LHCN-M2 (cell line): ENCODE data around the gene EFCAB12. TPM values are rescaled to one million over a fixed set of nuclear protein-coding genes. Genes with fewer than 3 reads are reported as not detected.
"Not testable (repeated sequence)": the region's sequence is repeated elsewhere in the genome, so short reads cannot be mapped to it uniquely, and the experiment has no call there.

Experiments used
- DNase-seq: peaks from one replicate; pipeline ENCODE4 v3.0.0-alpha.2; 2012; ENCODE audit warnings: low read depth
- total RNA-seq: library from RNA; depleted of rRNA; stranded (reverse); fragments of >200 nt; gene quantifications from 2 replicates; pipeline ENCODE4 v1.2.3, GENCODE V29; 2014

EFCAB12 gene
- total RNA-seq, 1 experiment from 2014 or later: 0.06 TPM

DNA sequence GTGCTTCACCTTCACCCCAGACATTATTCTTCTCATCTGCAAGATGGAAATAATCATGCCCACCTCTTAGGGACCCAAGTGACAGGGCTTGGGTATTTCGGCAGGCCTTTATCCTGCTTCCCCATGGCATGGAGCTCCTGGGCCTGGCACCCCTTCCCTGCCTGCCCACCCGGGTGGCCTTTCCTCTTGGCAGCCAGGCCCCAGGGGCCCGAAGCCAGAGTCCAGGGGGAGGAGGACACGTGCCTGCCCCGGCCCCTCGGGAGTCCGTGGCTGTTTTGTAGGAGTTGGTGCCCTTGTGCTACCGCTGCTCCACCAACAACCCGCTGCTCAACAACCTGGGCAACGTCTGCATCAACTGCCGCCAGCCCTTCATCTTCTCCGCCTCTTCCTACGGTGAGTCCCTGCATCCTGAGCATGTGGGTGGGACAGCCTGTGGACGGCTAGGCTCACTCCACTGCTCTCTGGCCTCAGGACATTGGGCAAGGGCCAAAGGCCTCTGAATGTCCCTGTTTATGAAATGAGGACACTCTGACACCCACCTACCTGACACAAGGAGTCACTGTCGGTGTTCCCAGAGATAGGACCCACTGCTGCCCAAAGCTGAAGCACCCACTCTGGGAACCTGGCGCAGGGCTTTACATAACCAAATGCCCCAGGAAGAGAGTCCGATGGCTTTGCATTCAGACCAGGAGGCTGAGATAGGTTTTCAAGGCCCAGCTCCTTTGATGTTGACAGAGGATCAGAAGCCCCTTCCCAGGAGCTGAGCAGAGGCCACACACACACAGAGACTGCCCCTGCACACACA, 34.5 kb downstream of the EFCAB12 start:
- DNase-seq: not testable (repeated sequence)

DNA sequence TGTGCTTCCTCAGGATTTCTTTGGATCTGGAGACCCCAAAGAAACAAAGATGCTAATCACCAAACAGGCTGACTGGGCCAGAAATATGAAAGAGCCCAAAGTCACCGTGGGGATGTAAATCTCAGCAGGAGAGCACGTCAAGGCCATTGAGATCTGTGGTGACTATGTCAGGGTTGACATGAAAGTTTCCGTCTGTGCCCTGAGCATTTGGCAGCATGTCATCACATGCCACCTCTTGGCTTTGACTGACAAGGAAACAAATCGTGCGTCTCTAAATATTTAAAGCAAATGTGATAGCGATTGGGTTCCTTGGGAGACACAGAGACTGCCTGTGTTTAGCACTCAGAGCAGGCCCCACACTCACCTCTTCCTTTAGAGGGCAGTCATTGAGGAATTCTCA, 35.2 kb downstream of the EFCAB12 start:
- DNase-seq: no peak

DNA sequence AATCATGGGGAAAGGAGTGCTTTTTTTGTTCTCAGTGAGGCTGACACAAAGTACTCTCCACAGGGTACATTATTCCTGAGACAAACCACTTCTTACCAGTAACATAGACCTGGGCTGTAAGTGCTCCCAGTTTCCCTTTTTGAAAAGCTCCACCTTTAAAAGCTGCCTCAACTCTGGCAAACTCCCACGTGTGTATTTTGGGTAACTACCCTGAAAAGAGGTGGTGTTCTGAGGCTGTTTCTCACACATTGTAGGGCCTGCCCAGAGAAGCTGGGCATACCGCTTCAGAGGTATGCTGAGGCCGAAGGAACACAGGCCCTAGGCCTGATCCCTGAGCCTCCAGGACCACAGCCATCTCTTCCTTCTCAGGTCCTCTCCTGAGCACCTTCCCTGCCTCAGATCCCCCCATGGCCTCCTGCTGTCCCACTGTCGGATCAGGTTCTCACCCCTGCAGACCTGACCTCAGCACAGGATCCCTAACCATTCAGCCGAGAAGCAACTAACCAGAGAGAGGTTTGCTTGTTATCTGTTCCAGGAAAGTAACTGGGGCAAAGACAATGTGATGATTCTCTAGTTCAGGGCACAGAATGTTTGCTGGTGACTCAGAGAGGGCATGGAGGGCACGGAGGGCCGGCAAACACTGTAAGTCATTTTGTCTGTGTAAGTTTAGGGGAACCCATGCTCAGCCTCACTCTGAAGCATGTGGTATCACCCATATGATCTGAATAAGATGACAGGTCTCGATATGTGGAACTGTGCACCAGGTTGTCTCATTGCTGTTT, 36.1 kb downstream of the EFCAB12 start:
- DNase-seq: not testable (repeated sequence)

DNA sequence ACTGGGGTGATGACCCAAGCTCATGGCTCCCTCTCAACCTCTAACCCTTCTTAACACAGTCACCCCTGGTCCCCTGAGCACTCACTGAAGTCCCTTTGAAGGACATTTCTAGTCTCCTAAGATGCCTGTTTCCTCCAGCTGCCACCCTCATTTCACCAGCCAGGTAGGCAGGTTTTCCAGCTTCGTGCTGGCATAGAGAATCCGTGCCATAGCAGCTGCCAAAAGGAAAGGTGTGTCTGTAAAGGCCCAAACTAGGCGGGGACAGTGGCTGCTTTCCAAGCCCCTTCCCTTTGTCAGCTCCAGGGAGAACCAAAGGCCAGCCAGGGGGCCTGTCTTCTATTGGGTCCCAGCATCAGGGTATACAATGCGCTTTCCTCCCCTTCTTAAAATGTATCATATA, 36.9 kb downstream of the EFCAB12 start:
- DNase-seq: not testable (repeated sequence)

DNA sequence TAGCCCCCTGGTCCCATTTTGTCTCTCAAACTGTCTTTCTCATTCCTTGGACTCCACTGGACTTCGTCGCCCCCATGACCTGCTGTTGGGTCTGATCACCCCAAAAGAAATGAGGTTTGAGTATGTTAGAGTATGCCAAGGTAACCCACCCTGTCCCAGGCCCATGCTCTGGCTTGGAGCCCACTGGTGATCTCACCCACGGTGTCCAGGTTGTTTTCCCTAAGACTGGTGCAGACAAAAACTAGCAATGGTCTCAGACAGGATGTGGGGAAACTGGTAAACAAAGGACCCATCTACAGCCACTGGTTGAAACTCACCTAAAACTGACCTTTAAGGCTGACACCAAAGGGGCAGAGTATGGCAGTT, 38.9 kb downstream of the EFCAB12 start:
- DNase-seq: no peak

DNA sequence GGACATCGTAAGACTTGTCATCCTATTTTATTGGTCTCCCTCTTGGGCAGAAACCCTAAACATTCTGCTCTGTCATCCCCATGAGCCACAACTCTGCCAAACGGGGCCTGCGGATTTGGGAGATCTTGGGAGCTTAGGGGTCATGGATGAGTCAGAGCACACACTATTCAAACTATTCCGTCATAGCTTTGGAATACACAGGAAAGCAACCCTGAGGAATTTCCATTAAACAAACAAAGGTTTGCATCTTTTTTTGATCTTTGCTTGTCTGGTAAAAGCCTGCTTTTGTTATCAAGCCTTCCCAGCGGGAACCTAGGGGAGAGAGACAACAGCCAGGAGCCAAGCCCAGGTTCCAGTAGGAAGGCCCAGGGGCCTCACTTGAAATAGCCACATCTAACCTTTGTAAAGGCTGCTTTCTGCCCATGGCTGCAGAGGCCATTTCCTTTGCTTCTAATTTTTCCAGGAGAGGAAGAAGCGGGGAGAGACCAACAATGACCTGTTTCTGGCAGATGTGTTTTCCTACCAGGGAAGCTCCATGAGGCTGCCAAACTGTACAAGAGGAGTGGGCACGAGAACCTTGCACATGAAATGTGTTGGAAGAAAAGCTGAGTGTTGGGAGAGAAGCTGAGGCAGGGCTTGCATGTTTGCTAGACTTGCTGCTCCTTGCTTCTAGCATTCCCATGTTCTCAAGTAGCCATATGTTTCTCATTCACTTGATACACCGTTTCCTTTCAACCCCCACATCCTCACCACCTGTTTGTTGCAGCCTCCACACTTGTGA, 39.5 kb downstream of the EFCAB12 start:
- DNase-seq: peak; percentile 74

DNA sequence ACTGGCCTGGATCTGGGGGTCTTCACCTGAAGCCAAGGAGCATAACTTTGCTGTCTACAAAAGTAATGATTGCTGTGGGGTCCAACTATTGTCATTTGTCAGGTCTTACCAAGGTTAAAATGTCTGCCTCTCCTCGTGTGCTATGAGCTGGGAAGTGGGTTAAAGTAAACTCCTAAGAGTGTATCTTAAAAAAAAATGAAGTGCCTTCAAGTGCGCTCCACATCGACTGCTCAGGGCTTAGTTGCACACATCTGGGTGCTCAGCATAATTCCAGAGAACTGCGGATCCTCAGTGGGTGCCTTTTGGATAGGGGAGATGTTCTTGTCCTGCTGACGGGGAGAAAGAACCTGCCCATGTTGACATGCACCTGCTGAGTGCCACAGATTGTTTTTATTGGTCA, 40.9 kb downstream of the EFCAB12 start:
- DNase-seq: no peak

DNA sequence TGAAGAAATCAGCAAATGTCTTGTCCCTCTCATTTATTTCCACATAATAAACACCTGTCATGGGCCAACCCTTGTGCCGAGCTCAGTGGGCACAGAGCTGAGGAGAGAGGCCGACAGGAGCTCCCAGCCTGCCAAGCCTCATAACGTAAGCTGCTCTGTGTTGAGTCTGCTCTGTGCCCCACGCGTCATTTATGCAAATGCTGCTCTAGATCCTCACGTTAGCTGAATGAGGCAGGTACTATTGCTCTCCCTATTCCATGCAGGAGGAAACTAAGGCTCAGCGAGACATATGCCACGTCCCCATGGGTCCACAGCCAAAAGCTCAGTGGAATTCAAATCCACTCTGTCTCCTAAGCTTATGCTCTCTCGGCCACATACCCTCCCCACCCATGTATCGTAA, 41.5 kb downstream of the EFCAB12 start:
- DNase-seq: no peak

DNA sequence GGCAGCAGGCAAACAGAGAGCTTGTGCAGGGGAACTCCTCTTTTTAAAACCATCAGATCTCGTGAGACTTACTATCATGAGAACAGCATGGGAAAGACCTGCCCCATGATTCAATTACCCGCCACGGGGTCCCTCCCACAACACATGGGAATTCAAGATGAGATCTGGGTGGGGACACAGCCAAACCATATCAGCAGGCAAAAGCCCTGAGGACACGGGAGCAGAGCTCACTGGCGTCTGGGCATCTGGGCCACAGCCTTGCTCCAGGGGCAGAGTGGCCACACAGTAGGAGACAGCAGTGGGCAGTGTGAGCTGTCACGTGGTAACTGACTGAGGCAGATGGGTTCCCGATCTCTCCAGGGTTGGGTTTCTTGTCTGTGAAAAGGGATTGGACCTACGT, 42.9 kb downstream of the EFCAB12 start:
- not testable (repeated sequence) for DNase-seq

DNA sequence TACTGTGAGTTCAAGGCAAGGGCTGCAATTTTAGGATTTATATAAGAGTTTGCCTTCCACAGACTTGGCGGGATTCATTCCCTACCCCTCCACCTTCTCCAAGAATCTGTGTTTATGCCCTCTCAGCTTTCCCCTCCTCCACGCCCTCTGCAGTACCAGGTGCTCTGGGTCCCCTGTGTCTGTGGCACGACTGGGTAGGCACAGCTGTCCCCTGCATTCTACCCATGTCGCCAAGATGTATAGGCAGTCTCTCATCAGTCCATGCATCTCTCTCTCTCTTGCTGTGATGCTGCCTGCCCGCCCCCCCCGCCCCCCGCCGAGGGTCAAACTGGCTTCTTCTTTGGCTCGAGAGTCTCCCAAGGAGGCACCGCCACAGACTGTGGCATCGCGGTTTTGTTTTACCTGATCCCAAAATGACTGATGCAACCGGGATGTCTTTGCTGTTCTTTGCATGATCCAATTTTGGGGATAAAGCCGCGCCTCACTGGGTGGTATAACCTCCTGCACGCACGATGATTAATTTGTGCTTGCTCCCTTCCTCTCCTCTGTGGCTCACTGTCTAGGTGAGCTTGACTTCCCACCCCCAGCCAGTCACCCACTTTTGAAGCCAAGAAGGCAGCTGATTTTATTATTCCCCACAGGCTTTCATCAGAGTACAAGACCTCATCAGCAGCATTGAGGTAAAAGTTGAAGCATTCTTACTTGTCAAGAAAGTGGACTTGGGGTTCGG, 43.7 kb downstream of the EFCAB12 start:
- DNase-seq: no peak

DNA sequence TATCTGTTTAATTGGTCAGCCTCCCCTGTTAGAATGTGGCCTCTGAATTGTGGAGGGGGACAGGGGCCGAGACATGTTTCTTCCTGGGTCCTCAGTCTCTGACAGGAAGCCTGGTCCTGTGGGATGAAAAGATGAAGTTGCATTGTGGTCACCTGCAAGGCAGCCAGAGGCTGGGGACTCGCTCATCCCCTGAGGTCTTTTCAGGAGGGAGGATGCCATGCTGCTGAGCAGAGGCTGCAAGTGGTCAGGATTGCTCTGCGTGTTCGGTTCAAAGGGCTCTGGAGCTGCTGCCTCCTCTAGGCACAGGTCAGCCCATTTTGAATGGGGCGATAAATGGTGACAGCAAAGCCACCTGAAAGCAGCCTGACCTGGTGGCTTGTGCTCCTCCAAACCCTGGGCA, 44.3 kb downstream of the EFCAB12 start:
- not testable (repeated sequence) for DNase-seq

DNA sequence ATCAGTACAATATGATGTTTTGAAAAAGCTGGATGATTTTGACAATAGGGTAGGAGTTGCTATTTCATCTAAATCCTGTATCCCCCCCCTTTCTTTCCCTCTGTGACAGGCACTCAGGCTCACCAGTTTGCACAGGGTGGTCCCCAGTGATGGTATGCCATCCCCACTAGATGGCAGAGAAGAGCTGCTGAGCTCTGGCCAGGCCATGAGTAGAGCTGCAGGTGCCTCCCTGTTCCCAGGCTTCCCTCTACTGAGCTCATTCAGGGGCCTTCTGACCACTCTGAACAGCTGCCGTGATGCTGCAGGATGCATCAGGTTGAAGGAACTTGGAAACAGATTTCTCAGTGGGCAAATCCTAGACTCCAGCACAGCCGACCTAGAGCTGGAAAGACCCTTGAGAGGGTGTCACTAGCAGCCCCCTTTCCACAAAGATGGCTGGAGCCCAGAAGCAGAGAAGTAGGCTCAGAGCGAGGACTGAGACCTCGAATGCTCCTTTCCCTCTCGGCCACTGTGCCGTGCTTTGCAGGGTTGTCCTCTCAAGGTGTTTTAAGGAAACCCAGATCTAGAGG, 45.1 kb downstream of the EFCAB12 start:
- DNase-seq: peak; percentile 79

DNA sequence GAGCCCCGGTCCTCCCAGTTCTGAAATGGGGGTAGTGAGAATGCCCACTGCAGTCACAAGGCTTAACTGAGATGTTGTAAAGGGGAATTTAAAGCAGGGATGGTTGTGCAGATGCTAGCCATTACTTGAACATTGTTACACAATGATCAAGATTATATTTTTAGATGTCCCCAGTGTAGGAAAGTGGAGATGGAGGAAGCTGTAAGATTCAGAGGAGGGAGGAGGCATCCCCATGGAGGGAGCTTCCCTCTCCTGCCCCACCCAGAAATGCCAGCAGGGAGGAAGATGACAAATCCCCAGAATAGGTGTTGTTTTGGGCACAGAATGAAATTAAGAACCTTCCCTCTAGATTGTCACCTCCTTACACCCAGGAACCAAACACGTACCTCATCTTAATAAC, 46.1 kb downstream of the EFCAB12 start:
- no peak for DNase-seq

DNA sequence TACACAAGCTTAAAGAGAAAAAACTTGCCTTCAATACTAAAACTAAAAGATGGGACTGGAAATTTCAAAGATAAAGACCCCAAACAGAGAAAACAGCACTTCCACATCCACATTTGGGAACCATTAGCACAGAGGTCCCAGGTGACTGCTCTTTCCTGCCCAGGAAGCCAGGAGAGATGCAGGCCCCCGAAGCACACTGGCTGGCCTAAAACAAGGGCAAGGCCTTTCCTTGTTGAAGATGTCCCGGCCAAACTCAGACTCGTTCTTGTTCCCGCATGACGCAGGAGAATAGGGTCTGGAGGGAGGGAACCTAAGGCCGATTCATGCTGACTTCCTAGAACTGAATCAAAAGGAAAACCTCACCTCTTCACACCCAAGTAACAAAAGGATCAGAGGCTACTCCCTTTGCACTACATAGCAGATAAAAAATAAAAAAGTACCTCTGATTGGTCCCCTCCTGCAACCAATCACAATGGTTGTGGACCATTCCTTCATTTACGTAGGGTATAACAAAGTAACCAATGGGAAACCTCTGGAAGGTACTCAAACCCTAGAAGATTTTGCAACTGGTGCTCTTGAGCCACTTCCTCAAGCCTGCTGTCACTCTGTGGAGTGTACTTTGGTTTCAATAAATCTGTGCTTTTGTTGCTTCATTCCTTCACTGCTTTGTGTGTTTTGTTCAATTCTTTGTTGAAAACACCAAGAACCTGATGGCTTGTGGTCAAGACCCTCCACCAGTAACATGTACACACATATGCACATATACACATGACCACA, 48.7 kb downstream of the EFCAB12 start:
- DNase-seq: no peak

DNA sequence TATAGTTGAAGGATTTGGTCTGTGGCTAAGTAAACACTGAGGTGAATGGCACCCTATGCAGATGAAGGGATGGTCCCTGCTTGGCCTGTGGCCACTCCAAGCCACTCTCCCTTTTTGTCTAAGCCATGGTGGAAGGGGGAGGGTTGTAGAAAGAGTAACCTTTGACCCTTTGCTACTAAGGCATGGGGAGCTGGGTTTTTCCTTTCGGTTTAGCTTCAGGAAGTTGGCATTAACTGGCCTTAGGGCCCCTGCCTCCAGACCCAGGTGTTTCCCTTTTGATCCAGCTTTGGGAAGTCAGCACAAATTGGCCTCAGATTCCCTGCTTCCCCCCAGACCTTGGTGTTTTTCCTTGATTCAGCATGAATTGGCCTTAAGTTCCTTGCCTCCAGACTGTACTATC, 49.5 kb downstream of the EFCAB12 start:
- DNase-seq: no peak

DNA sequence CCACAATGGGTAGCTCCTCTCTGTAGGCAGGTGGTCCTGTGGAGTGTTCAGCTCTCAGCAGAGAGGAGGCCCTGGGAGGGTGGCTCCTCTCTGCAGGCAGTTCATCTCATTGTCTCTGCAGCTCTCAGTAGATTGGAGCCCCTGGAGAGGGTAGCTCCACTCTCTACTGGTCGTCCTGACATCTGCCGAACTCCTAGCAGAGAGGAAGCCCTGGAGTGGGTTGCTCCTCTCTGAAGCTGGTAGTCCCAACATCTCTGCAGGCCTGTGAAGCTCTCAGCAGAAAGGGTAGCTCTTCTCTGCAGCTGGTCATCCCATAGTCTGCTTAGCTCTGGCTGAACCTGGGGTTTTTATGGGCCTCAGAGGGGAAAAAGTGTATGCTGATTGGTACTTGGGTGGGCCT, 50.8 kb downstream of the EFCAB12 start:
- no peak for DNase-seq

DNA sequence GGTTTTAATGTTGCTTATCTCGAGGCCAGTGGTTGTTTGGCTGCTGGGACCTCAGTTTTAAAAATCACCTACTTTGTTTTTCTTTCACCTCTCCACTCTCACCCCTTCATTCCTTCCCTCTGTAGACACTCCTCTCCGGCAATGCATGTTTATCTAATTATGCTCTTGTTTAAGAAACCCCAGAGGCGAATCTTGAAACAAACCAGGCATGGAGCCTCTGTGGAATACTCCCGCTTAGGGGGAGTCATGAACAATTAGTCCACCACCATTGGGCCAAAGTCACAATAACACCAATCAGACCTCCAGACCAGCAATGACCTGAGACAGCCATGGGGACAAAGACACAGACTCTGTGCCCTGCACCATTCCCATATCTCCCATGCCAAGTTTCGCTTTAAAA, 53.3 kb downstream of the EFCAB12 start:
- DNase-seq: no peak

DNA sequence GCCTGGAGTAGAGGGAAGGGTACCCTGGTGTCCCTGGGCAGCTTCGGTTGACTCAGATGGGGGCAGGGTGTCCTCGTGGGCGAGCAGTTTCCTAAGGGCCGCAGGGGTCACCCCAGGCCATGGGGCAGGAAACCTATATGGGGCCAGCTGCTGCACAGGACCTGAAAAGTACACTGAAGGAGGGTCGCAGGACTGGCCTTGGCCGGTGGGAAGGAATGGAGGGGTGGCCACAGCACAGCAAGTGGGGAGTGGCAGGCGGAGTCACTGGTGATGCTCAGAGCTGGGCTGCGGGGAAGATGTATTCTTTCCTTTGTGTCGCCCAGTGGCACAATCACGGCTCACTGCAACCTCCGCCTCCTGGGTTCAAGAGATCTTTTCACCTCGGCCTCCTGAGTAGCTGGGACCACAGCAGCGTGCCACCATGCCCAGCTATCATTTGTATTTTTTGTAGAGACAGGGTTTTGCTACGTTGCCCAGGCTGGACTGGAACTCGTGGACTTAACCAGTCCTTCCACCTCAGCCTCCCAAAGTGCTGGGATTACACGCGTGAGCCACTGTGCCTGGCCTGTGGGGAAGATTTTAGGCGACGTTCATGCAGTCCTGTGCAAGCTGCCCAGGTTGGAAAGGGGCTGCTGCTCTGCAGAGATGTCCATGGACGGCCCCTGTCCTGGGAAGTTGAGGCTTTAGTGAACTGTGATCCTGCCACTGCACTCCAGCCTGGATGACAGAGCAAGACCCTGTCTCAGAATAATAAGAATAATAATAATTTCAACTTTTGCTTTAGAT, 57.2 kb downstream of the EFCAB12 start:
- no peak for DNase-seq

DNA sequence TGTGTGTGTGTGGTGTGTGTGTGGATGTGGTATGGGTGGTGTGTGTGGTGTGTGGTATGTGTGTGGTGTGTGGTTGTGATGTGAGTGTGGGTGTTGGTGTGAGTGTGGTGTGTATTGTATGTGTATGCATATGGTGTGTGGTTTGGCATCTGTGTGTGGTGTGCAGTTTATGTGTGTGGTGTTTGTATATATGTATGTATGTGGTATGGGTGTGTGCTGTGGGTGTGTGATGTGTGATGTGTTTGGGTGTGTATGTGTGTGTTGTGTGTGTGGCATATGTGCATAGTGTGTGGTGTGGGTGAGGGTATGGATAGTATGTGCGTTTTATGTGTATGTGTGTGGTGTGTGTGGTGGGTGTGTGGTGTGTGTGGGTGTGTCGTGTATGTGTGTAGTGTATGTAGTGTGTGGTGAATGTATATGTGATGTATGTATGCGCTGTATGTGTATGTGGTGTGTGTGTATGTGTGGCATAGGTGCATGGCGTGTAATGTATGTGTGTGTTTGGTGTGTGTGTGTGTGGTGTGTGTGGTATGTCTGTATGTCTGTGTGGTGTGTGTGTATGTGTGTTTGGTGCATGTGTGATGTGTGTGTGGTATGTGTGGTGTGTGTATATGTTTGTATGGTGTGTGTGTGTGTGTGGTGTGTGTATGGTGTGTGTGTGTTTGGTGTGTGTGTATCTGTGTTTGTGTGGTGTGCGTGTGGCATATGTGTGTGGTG, 58.0 kb downstream of the EFCAB12 start:
- no peak for DNase-seq
